ENCODE measurements around the gene VASP. TPM values are rescaled to one million over a fixed set of nuclear protein-coding genes. Genes with fewer than 3 reads are reported as not detected.
A peak's percentile ranks its signal among the peaks of the same experiment; 100 is the strongest.

Gene VASP
- total and polyA plus RNA-seq, 2 of the 13 experiments (the other 11 are each of a cell fraction or from before 2014, with no cell fraction given), result 41.8 to 67.1 TPM

DNA sequence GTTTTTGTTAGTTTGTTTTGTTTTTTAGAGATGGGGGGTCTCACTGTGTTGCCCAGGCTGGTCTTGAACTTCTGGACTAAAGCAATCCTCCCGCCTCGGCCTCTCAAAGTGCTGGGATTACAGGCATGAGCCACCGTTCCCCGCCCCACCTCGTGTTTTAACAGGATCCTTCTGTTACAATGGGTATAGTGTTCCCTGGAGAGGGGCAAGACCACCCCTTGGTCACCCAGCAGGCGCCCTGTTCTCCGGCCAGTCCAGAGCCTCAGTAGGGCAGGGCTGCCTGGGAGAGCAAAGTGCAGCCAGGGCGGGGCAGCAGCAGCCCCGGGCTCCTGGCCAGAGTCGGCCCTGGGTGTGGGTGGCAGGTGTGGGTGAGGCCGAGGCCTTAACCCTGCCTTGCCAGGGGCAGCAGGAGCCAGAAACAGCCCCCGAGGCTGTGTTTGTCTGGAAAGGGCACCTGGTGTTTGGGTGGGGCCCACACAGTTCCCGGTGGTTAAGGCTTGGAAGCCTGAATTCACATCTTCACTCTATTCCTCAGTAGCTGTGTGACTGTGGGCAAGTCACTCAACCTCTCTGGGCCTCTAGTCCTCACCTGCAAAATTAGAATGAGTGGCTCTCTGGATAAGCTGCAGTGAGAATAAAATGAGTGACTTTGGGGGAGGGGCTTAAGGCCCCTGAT lies 7.2 kb downstream of the VASP start (continued):
- TF ChIP-seq, protein P1, sequence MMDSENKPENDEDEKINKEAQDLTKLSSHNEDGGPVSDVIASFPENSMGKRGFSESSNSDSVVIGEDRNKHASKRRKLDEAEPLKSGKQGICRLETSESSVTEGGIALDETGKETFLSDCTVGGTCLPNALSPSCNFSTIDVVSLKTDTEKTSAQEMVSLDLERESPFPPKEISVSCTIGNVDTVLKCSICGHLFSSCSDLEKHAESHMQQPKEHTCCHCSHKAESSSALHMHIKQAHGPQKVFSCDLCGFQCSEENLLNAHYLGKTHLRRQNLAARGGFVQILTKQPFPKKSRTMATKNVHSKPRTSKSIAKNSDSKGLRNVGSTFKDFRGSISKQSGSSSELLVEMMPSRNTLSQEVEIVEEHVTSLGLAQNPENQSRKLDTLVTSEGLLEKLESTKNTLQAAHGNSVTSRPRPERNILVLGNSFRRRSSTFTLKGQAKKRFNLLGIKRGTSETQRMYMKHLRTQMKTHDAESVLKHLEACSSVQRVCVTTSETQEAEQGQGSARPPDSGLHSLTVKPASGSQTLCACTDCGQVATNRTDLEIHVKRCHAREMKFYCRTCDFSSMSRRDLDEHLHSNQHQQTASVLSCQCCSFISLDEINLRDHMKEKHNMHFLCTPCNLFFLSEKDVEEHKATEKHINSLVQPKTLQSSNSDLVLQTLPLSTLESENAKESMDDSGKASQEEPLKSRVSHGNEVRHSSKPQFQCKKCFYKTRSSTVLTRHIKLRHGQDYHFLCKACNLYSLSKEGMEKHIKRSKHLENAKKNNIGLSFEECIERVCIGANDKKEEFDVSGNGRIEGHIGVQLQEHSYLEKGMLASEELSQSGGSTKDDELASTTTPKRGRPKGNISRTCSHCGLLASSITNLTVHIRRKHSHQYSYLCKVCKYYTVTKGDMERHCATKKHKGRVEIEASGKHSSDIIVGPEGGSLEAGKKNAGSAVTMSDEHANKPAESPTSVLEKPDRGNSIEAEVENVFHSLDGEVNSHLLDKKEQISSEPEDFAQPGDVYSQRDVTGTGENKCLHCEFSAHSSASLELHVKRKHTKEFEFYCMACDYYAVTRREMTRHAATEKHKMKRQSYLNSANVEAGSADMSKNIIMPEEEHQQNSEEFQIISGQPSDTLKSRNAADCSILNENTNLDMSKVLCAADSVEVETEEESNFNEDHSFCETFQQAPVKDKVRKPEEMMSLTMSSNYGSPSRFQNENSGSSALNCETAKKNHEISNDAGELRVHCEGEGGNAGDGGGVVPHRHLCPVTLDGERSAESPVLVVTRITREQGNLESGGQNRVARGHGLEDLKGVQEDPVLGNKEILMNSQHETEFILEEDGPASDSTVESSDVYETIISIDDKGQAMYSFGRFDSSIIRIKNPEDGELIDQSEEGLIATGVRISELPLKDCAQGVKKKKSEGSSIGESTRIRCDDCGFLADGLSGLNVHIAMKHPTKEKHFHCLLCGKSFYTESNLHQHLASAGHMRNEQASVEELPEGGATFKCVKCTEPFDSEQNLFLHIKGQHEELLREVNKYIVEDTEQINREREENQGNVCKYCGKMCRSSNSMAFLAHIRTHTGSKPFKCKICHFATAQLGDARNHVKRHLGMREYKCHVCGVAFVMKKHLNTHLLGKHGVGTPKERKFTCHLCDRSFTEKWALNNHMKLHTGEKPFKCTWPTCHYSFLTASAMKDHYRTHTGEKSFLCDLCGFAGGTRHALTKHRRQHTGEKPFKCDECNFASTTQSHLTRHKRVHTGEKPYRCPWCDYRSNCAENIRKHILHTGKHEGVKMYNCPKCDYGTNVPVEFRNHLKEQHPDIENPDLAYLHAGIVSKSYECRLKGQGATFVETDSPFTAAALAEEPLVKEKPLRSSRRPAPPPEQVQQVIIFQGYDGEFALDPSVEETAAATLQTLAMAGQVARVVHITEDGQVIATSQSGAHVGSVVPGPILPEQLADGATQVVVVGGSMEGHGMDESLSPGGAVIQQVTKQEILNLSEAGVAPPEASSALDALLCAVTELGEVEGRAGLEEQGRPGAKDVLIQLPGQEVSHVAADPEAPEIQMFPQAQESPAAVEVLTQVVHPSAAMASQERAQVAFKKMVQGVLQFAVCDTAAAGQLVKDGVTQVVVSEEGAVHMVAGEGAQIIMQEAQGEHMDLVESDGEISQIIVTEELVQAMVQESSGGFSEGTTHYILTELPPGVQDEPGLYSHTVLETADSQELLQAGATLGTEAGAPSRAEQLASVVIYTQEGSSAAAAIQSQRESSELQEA (CRISPR knock-in tag; IDR thresholded peaks at IDR 0.05; ENCODE audit: not compliant biosample characterization), result no peak
- TF ChIP-seq, protein P2, sequence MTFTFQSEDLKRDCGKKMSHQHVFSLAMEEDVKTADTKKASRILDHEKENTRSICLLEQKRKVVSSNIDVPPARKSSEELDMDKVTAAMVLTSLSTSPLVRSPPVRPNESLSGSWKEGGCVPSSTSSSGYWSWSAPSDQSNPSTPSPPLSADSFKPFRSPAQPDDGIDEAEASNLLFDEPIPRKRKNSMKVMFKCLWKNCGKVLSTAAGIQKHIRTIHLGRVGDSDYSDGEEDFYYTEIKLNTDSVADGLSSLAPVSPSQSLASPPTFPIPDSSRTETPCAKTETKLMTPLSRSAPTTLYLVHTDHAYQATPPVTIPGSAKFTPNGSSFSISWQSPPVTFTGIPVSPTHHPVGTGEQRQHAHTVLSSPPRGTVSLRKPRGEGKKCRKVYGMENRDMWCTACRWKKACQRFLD (CRISPR knock-in tag; IDR thresholded peaks at IDR 0.05; ENCODE audit: borderline replicate concordance), result no peak
- TF ChIP-seq, protein P3, sequence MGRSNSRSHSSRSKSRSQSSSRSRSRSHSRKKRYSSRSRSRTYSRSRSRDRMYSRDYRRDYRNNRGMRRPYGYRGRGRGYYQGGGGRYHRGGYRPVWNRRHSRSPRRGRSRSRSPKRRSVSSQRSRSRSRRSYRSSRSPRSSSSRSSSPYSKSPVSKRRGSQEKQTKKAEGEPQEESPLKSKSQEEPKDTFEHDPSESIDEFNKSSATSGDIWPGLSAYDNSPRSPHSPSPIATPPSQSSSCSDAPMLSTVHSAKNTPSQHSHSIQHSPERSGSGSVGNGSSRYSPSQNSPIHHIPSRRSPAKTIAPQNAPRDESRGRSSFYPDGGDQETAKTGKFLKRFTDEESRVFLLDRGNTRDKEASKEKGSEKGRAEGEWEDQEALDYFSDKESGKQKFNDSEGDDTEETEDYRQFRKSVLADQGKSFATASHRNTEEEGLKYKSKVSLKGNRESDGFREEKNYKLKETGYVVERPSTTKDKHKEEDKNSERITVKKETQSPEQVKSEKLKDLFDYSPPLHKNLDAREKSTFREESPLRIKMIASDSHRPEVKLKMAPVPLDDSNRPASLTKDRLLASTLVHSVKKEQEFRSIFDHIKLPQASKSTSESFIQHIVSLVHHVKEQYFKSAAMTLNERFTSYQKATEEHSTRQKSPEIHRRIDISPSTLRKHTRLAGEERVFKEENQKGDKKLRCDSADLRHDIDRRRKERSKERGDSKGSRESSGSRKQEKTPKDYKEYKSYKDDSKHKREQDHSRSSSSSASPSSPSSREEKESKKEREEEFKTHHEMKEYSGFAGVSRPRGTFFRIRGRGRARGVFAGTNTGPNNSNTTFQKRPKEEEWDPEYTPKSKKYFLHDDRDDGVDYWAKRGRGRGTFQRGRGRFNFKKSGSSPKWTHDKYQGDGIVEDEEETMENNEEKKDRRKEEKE (IDR thresholded peaks at IDR 0.05), result no peak
- TF ChIP-seq SETDB1 (CRISPR knock-in tag; IDR thresholded peaks at IDR 0.05; ENCODE audit: borderline replicate concordance) (no peak), THAP11 (CRISPR knock-in tag; IDR thresholded peaks at IDR 0.05) (peak; percentile 60), HOXA7 (CRISPR knock-in tag; IDR thresholded peaks at IDR 0.05) (no peak), ZNF101 (CRISPR knock-in tag; IDR thresholded peaks at IDR 0.05; ENCODE audit: borderline replicate concordance, low read depth) (no peak), NCOA5 (CRISPR knock-in tag; IDR thresholded peaks at IDR 0.05) (no peak), HOXA3 (CRISPR knock-in tag; IDR thresholded peaks at IDR 0.05) (peak; percentile 84), REXO4 (CRISPR knock-in tag; IDR thresholded peaks at IDR 0.05; ENCODE audit: borderline replicate concordance) (no peak)
- TF ChIP-seq, protein P4, sequence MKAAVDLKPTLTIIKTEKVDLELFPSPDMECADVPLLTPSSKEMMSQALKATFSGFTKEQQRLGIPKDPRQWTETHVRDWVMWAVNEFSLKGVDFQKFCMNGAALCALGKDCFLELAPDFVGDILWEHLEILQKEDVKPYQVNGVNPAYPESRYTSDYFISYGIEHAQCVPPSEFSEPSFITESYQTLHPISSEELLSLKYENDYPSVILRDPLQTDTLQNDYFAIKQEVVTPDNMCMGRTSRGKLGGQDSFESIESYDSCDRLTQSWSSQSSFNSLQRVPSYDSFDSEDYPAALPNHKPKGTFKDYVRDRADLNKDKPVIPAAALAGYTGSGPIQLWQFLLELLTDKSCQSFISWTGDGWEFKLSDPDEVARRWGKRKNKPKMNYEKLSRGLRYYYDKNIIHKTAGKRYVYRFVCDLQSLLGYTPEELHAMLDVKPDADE (CRISPR knock-in tag; IDR thresholded peaks at IDR 0.05), result no peak
- TF ChIP-seq, protein P5, sequence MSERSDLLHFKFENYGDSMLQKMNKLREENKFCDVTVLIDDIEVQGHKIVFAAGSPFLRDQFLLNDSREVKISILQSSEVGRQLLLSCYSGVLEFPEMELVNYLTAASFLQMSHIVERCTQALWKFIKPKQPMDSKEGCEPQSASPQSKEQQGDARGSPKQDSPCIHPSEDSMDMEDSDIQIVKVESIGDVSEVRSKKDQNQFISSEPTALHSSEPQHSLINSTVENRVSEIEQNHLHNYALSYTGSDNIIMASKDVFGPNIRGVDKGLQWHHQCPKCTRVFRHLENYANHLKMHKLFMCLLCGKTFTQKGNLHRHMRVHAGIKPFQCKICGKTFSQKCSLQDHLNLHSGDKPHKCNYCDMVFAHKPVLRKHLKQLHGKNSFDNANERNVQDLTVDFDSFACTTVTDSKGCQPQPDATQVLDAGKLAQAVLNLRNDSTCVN (CRISPR knock-in tag; IDR thresholded peaks at IDR 0.05; ENCODE audit: borderline replicate concordance), result no peak
